Panc1 (cell line): Measurements from ENCODE around the gene CA12.

Experiments
- CTCF ChIP-seq: fragments of 450-650 bp; IDR thresholded peaks from 2 replicates; pipeline ENCODE4 v1.5.1; 2017; ENCODE audit warnings: mild to moderate bottlenecking
- POLR2AphosphoS5 ChIP-seq: IDR thresholded peaks from 2 replicates; pipeline ENCODE4 v1.6.1; 2012; ENCODE audit warnings: mild to moderate bottlenecking, low read depth, low read length, moderate library complexity
- TCF7L2 ChIP-seq: IDR thresholded peaks from 2 replicates; pipeline ENCODE4 v1.6.1; 2011; ENCODE audit warnings: mild to moderate bottlenecking, low read depth, low read length, inconsistent platforms

GRCh38 chr15:63426552-63426951, 44.9 kb upstream of the CA12 start:
- no peak for TF ChIP-seq CTCF
- TF ChIP-seq TCF7L2, result no peak
- no peak for TF ChIP-seq POLR2AphosphoS5
